HTR-8/SVneo (cell line): Measurements from ENCODE around the gene HPGDS.
A peak's percentile ranks its signal among the peaks of the same experiment; 100 is the strongest.

Experiments
- DNase-seq: peaks from one replicate; pipeline ENCODE4 v3.0.0; 2011; ENCODE audit warnings: low spot score, mixed read lengths; ENCODE audit not compliant: insufficient read length
- FAIRE-seq: peaks from 2 replicates; lab custom pipeline; 2011; peaks lifted over from hg19 to GRCh38; lab: Jason Lieb, UNC

HPGDS gene

DNA sequence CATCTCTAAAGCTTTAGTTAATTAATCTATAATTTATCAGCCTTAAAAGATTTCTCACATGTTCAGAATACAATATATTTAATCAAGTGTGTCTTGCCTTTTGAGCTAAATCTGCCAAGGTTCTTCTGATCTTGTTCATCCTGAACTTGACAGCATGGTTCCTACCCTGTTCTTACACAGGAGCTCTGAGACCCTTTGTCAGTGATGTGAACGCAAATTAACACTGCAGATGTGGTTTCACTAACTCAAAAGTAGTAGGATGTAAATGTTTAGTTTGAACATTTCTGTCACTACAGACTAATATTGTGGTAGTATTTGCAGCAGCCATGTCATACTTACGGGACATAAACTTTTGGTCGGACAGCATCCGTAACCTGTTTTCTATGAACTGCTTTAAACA, 75.6 kb downstream of the HPGDS start:
- DNase-seq (no peak), FAIRE-seq (no peak)

DNA sequence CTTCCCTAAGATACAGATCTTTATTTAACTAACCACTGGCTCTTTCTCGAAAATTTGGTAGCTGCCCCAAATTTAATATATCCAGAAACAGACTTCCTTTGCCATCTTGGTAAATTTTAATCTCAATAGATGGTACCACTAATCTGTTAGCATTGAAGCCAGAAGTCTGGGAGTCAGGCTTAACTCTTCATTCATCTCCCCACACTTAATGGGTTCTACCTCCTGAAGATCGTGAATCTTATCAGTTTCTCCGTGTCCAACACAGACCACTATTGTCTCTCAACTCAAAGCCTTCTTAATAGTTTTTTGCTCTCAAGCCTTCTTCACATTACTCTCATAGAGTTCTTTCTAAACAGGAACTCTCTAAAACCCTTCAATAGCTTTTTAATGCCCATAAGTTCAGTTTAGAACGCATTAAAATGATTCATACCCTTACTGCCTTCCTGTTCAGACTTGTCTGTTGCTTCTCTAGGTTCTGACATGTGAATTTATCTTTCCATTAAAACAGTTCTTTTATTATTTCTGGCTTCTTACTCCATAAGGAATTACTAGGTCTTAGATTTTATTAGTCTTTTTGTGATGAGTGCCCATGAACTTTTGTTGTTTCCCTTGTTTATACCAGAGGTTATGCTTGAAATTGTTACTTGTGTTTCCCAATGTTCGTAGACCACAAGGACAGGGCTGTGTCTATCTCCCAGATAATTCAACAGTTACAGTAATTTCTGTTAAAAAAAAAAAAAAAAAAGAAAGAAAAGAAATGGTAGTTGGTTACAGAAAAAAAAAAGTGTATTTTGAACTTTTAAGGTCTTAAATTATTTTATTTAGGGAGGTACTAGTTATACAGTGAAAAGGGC, 80.2 kb downstream of the HPGDS start:
- no peak for FAIRE-seq
- peak; percentile 20 for DNase-seq

DNA sequence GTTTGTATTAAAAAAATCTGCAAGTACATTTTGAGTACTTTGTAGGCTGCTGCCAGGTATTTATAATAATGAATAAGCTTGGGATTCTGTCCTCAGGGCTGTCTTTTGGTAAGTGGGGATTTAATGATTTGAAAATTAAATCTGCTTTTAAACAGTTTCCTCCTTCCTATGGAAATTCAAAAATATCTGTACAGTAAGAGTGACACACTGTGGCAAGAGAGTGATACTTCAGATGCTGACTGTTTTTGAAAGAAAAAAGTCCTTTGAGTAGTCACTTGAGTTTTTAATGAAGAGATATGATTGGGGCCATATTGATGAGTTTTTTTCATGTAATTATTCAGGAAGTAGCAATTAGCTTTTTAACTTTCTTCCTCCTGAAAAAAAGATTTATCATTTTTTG, 85.8 kb downstream of the HPGDS start:
- FAIRE-seq (no peak), DNase-seq (no peak)

DNA sequence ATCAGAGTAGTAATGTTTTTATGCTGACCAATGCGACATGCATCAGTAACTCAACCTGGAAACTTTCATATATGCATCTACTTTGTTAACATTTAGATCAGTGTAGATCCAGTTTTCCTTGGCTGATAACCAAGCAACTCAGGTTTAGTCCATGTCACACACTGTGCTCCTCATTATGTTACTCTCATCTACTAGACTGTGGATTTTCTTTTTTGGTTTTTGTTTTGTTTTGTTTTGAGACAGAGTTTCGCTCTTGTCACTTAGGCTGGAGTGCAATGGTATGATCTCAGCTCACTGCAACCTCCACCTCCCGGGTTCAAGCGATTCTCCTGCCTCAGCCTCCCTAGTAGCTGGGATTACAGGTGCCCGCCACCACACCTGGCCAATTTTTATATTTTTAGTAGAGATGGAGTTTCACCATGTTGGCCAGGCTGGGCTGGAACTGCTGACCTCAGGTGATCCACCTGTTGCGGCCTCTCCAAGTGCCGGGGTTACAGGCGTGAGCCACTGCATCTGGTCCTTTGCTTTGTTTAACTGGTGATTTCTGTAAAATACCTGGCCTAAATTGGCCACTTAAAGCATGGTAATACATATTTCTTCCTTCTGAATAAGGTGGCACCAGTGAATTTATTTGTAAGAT, 86.4 kb downstream of the HPGDS start:
- DNase-seq (no peak), FAIRE-seq (no peak)

DNA sequence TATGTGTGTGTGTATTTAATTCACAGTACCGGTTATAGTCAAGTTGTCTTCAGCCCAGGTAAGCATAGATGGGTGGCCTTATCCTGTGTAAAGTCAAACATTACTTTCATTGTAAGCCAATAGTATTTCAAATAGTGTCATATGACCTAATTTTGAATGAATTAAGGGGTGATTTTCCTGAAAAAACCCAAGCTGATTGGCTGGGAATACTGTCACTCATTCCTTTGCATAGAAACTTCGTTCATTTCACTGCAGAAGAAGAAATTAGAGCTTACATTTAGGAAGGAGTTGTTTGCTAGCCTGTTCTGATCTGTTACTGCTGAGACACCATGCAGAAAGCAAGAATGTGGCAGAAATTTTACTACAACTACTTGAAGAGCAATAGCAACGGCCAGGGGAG, 89.6 kb downstream of the HPGDS start:
- FAIRE-seq = no peak

DNA sequence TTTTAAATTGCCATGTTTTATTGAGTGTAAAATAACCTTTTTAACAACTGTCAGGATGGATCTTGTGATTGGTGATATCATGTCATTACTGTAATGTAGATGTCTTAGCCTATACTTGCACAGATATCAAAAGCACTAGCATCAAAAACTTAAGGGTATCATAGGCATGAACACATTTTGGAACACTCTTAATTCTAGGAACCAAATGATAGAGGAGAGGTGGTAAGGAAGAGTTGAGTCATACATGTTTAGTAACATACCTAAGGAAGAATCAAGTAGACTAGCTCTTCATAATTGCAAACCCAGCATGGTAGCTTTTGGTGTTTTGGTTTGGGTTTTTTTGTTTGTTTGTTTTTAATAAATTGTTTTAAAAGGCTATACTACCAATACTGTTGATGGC, 91.5 kb downstream of the HPGDS start:
- FAIRE-seq = no peak
- no peak for DNase-seq

More for the DNA sequence above, 89.6 kb downstream of the HPGDS start:
- DNase-seq = no peak
